Heart right ventricle (tissue), 16 donors: ENCODE data around the gene CAPN14. TPM values are rescaled to one million over a fixed set of nuclear protein-coding genes. Genes with fewer than 3 reads are reported as not detected.

Source experiments
- ATAC-seq, 8 donors: fragments of 200-7000 bp; cut with Tn5 transposase; one replicate each; pipeline ENCODE4 v1.9.1; 2020; ENCODE audit warnings: mild to moderate bottlenecking in 8 of 8, moderate library complexity in 8 of 8, moderate number of reproducible peaks in 1 of 8
- DNase-seq, 2 donors: peaks; one replicate each; pipeline ENCODE4 v3.0.0-alpha.2; 2020
- H3K27ac ChIP-seq, 10 donors: fragments of 200-600 bp; sonication (generic) in 2 of 10; one replicate each; pipeline versions ENCODE4 v1.5.0 to v1.8.0; 2020 to 2022; ENCODE audit warnings: mild to moderate bottlenecking in 3 of 10
- H3K27me3 ChIP-seq, 7 donors: fragments of 200-600 bp; one replicate each; pipeline ENCODE4 v1.8.0; 2021 to 2022; ENCODE audit warnings: mild to moderate bottlenecking in 2 of 7
- H3K36me3 ChIP-seq, 9 donors: fragments of 200-600 bp; sonication (generic) in 1 of 9; one replicate each; pipeline versions ENCODE4 v1.5.0 to v1.8.0; 2020 to 2022; ENCODE audit warnings: mild to moderate bottlenecking in 2 of 9
- H3K4me1 ChIP-seq, 9 donors: fragments of 200-600 bp; sonication (generic) in 1 of 9; one replicate each; pipeline versions ENCODE4 v1.5.0 to v1.8.0; 2020 to 2022; ENCODE audit warnings: mild to moderate bottlenecking in 4 of 9
- H3K4me3 ChIP-seq, 10 donors: fragments of 200-600 bp; sonication (generic) in 2 of 10; one replicate each; pipeline versions ENCODE4 v1.5.0 to v1.8.0; 2020 to 2022; ENCODE audit warnings: mild to moderate bottlenecking in 7 of 10, moderate library complexity in 2 of 10
- H3K9me3 ChIP-seq, 11 donors: fragments of 200-600 bp in 10 of 11; sonication (generic) in 2 of 11; one replicate each; pipeline versions ENCODE4 v1.5.0 to v1.8.0; 2013 to 2022; ENCODE audit warnings: mild to moderate bottlenecking in 2 of 11, control low read depth in 1 of 11, moderate library complexity in 1 of 11
- WGBS, 2 donors: extraction: QIAGEN DNeasy Blood & Tissue Kit; methylation state at CpG; one replicate each; pipeline ENCODE4 v1.1.7; 2013; ENCODE audit warnings: inconsistent platforms in 1 of 2; 5-methylcytosine and 5-hydroxymethylcytosine counted together
- intact Hi-C, 10 donors: fragments of 100-400 bp; cut with DNase I; formaldehyde crosslinking; loops; one replicate each; pipeline versions ENCODE4 v1.11.1 to v1.14.2; 2022
- polyA plus RNA-seq, 2 donors: library from polyadenylated mRNA; stranded (reverse); fragments of 200-250 nt; gene quantifications; one replicate each; pipeline ENCODE4 v1.2.3, GENCODE V29; 2013
- total RNA-seq, 10 donors: library from RNA; stranded (reverse); fragmentation: NEBNext Ultra II Directional in 3 of 10; extraction: Animal tissue kit (Norgen Biotek cat#: 25700) in 3 of 10; gene quantifications; one replicate each; pipeline versions ENCODE4 v1.2.1 to v1.2.4, GENCODE V29; 2021 to 2023
- TF ChIP-seq, protein P1 (sequence below), 9 donors: fragments of 200-600 bp; sonication (generic) in 2 of 9; IDR thresholded peaks; one replicate each; pipeline versions ENCODE4 v1.5.0 to v1.8.0; 2021 to 2022; ENCODE audit warnings: antibody characterized with exemption in 9 of 9, mild to moderate bottlenecking in 5 of 9, moderate library complexity in 1 of 9
- donor health status: Arrhythmogenic right ventricular cardiomyopathy.
- donor health status: ischemic (EF 13 %, LVEDD 7.1; RV severe dilation, severe dysfunction).
- donor health status: healthy with polysubstance abuse.
- donor health status: DM: no; HTN: yes; CAD: no.
- donor health status: DM: no; HTN: no; CAD: no.
- donor health status: ischemic (EF 25% LVEDD 6.9; RV normal size, moderate dysfunction).
- donor health status: ischemic (EF 25% LVEDD 5.7; RV mildly dilated, moderate dysfunction).
- donor health status: healthy.
- donor health status: DM: yes; HTN: yes; CAD: no.
- donor health status: Ischemic cardiomyopathy.
- donor health status: ischemic (EF 35%, LVEDD 5.7; RV mildly dilated, moderate dysfunction).
- donor health status: nonischemic (EF 11% LVEDD 7.7; RV severe dilation, severe dysfunction).
- donor health status: DM: yes; HTN: yes; CAD: no.
- donor health status: PGD.
- donor health status: ischemic (EF 29% LVEDD 5.4; RV normal size, mild dysfunction).
- donor health status: nonischemic (EF 23%, LVEDD 6.1; RV moderate dilation, normal function).

CAPN14 gene
- total and polyA plus RNA-seq, 12 donors = 0.08 to 0.46 (median 0.25) TPM; not detected in 1

DNA sequence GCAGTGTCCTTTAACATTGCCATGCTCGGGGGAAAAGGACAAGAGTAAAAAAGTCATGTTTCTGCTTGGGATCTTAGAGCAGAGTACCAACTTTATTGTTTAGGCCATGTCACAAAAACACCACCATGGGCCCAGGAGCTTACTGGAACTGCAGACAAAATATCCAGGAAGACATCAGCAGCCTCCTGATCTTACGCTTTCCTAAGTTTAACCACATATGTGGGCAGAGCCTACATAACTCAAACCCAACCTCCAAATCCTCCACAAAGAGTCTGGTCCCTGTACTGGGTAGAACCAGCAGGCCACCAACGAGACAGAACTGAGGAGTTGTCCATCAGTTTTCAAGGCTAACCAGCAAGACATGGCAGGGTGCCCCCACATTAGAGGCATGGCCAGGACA is 89.4 kb downstream of the CAPN14 start:
- no peaks in the 10 kb centered on the region for H3K9me3 ChIP-seq
- whole genome bisulfite sequencing, 2 donors = 80 to 86% methylated on average over 3 of the region's 3 CpGs
- H3K4me3 ChIP-seq = no peak overlapping the region
- ATAC-seq (no peak), DNase-seq (no peak)
- intact Hi-C loops = no loop called here
- H3K4me1 ChIP-seq = peaks cover 0 to 3% (median 0%) of the 10 kb centered on the region in 9 donors
- TF ChIP-seq, protein P1, sequence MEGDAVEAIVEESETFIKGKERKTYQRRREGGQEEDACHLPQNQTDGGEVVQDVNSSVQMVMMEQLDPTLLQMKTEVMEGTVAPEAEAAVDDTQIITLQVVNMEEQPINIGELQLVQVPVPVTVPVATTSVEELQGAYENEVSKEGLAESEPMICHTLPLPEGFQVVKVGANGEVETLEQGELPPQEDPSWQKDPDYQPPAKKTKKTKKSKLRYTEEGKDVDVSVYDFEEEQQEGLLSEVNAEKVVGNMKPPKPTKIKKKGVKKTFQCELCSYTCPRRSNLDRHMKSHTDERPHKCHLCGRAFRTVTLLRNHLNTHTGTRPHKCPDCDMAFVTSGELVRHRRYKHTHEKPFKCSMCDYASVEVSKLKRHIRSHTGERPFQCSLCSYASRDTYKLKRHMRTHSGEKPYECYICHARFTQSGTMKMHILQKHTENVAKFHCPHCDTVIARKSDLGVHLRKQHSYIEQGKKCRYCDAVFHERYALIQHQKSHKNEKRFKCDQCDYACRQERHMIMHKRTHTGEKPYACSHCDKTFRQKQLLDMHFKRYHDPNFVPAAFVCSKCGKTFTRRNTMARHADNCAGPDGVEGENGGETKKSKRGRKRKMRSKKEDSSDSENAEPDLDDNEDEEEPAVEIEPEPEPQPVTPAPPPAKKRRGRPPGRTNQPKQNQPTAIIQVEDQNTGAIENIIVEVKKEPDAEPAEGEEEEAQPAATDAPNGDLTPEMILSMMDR (IDR thresholded peaks at IDR 0.05) = no peak
- H3K27me3 ChIP-seq = peaks cover 0 to 7% (median 0%) of the 10 kb centered on the region in 7 donors
- H3K36me3 ChIP-seq = no peaks in the 10 kb centered on the region
- H3K27ac ChIP-seq = no peak overlapping the region

DNA sequence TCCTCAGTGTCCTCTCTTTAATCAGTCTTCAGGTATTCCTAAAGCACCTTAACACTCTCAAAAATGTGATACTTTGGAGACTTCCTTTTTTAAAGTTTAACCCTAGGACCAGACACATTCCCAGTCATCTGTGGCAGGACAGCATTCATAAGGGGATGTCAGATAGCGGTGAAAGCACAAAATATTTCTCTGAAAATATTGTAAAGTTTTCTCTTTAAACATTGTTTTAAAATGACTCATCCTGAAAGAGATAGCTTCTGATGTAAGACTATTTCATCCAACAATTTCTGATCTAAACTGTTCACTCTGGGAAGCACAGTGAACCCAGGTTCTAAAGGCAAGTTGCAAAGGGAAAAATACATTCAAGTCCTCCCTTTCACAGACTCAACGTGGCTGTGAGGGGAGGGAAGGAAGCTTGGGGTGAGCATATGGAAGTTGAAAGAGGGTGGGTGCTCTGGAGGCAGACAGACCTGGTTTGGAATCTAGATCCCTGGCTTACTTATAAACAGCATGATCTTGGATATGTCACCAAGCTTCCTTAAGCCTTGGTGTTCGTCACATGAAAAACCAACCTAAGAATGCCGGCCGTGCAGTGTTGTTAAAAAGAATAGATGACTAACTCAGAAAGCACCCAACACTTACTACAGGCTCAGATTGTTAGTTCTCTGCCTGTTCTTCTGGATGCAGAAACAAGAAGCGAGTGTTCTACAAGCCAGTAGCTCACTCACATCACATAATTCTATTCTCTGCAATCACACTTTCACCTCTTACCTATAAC is 91.2 kb downstream of the CAPN14 start:
- Histone ChIP-seq H3K27me3 (peaks cover 0 to 7% (median 0%) of the 10 kb centered on the region in 7 donors), H3K27ac (no peak overlapping the region), H3K4me1 (peaks cover 0 to 3% (median 0%) of the 10 kb centered on the region in 9 donors), H3K4me3 (no peak overlapping the region), H3K9me3 (no peaks in the 10 kb centered on the region), H3K36me3 (no peaks in the 10 kb centered on the region)
- intact Hi-C loops = no loop called here
- no peak for DNase-seq
- no peak for ATAC-seq
- TF ChIP-seq, protein P1 (IDR thresholded peaks at IDR 0.05) = no peak
- 73 to 74% methylated on average over 6 of the region's 6 CpGs for WGBS, 2 donors

DNA sequence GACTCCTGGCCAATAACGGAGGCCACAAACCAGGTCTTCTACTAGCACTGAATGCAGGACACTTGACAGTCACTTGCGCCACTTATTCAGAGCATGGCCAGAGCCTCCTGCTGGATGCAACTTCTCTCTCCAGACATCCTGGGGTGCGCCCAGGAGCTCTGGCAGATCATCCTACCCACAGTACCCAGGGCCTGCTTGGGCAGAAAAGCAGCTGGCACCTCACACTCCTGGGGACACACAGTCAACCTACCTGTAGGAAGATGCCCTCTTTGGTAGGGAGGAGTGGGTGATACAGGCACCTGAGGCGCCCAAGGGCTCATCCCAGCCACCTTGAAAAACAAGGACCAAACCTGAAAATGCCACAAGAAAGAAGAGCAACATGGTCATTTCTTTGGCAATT is 92.4 kb downstream of the CAPN14 start:
- TF ChIP-seq, protein P1 (IDR thresholded peaks at IDR 0.05) = no peak
- H3K27ac ChIP-seq = no peak overlapping the region
- intact Hi-C loops = no loop called here
- WGBS, 2 donors = 92 to 93% methylated on average over 4 of the region's 4 CpGs
- H3K9me3 ChIP-seq = no peaks in the 10 kb centered on the region
- peaks cover 0 to 7% (median 0%) of the 10 kb centered on the region in 7 donors for H3K27me3 ChIP-seq
- DNase-seq = no peak
- no peak overlapping the region for H3K4me3 ChIP-seq
- no peaks in the 10 kb centered on the region for H3K4me1 ChIP-seq
- no peaks in the 10 kb centered on the region for H3K36me3 ChIP-seq
- ATAC-seq = no peak

Other genes with a start within 250 kb of the CAPN14 start
- 1 to 10 TPM in 1 of 10 donors, under 1 TPM in 7, not detected in 2; 0.17 to 1.4 (median 0.53) TPM for gene GALNT14, start 79.1 kb downstream of the CAPN14 start, total RNA-seq
- gene GALNT14, start 79.1 kb downstream of the CAPN14 start, polyA plus RNA-seq = under 1 TPM; 0.65 to 0.66 TPM
- 10 to 100 TPM; 12.5 to 40.9 (median 26.5) TPM for gene EHD3, start 16.6 kb upstream of the CAPN14 start, total RNA-seq
- gene EHD3, start 16.6 kb upstream of the CAPN14 start, polyA plus RNA-seq = 1 to 10 TPM; 5.3 to 7.9 TPM
- gene XDH, start 197.2 kb upstream of the CAPN14 start, total RNA-seq = under 1 TPM in 4 of 10 donors, not detected in 6; 0.06 to 0.16 (median 0.10) TPM
- gene XDH, start 197.2 kb upstream of the CAPN14 start, polyA plus RNA-seq = under 1 TPM in 1 of 2 donors, not detected in 1; 0.01 TPM